Sigmoid colon (tissue), 7 donors: ENCODE measurements around the gene TRPM3. TPM values are rescaled to one million over a fixed set of nuclear protein-coding genes. Genes with fewer than 3 reads are reported as not detected.
A peak's percentile ranks its signal among the peaks of the same experiment; 100 is the strongest.

Experiments
- DNase-seq: peaks from one replicate; pipeline ENCODE4 v3.0.0-alpha.2; 2019
- H3K27ac ChIP-seq, 4 donors: fragments of 200-600 bp; sonication (generic); one replicate each; pipeline ENCODE4 v1.5.1; 2016 to 2019; ENCODE audit warnings: mild to moderate bottlenecking in 1 of 4
- H3K27me3 ChIP-seq, 3 donors: fragments of 200-600 bp; sonication (generic); one replicate each; pipeline ENCODE4 v1.5.1; 2019; ENCODE audit warnings: mild to moderate bottlenecking in 1 of 3
- H3K36me3 ChIP-seq, 4 donors: fragments of 200-600 bp; sonication (generic); one replicate each; pipeline ENCODE4 v1.5.1; 2016 to 2019
- H3K4me1 ChIP-seq, 4 donors: fragments of 200-600 bp; sonication (generic); one replicate each; pipeline ENCODE4 v1.5.1; 2017 to 2019
- H3K4me3 ChIP-seq, 4 donors: fragments of 200-600 bp; sonication (generic); one replicate each; pipeline ENCODE4 v1.5.1; 2017 to 2019; ENCODE audit warnings: mild to moderate bottlenecking in 2 of 4, moderate library complexity in 1 of 4
- H3K9me3 ChIP-seq, 4 donors: fragments of 200-600 bp in 3 of 4; sonication (generic) in 3 of 4; one replicate each; pipeline versions ENCODE4 v1.5.1 to v1.6.1; 2013 to 2019
- EP300 ChIP-seq, 4 donors: sonication (generic); formaldehyde crosslinking; IDR thresholded peaks; one replicate each; pipeline ENCODE4 v1.6.1; 2017; ENCODE audit warnings: antibody characterized with exemption in 4 of 4
- POLR2A ChIP-seq, 2 donors: fragments of 450-650 bp; IDR thresholded peaks; one replicate each; pipeline ENCODE4 v1.6.1; 2016; ENCODE audit warnings: antibody characterized with exemption in 2 of 2, mild to moderate bottlenecking in 2 of 2, moderate library complexity in 2 of 2
- POLR2AphosphoS5 ChIP-seq, 4 donors: sonication (generic); formaldehyde crosslinking; IDR thresholded peaks; one replicate each; pipeline ENCODE4 v1.6.1; 2017; ENCODE audit warnings: antibody characterized with exemption in 4 of 4
- WGBS, 2 donors: extraction: QIAGEN DNeasy Blood & Tissue Kit; methylation state at CpG; one replicate each; pipeline ENCODE4 v1.1.7; 2013; 5-methylcytosine and 5-hydroxymethylcytosine counted together
- intact Hi-C: fragments of 100-400 bp; cut with DNase I; formaldehyde crosslinking; loops from one replicate; pipeline ENCODE4 v1.15.1; 2023
- polyA plus RNA-seq, 3 donors: library from polyadenylated mRNA; stranded (reverse); fragments of 200-250 nt; gene quantifications; one replicate each; pipeline ENCODE4 v1.2.3, GENCODE V29; 2013
- total RNA-seq, 4 donors: library from RNA; depleted of rRNA; stranded (reverse); fragments of >200 nt; gene quantifications; one replicate each; pipeline ENCODE4 v1.1.0, GENCODE V29; 2016
- TF ChIP-seq, protein P1 (sequence below), 4 experiments: fragments of 450-650 bp in 3 of 4; fragments of 200-600 bp in 1 of 4; IDR thresholded peaks; one replicate each; pipeline ENCODE4 v1.5.1; 2016 to 2019; ENCODE audit warnings: antibody characterized with exemption in 4 of 4, mild to moderate bottlenecking in 3 of 4, moderate library complexity in 2 of 4
- donor health status: healthy with polysubstance abuse.
- donor health status: Bipolar disorder and iron deficiency.
- donor health status: healthy.

TRPM3 gene
- total and polyA plus RNA-seq, 7 donors, result 0.07 to 1.8 (median 0.41) TPM; not detected in 2

DNA sequence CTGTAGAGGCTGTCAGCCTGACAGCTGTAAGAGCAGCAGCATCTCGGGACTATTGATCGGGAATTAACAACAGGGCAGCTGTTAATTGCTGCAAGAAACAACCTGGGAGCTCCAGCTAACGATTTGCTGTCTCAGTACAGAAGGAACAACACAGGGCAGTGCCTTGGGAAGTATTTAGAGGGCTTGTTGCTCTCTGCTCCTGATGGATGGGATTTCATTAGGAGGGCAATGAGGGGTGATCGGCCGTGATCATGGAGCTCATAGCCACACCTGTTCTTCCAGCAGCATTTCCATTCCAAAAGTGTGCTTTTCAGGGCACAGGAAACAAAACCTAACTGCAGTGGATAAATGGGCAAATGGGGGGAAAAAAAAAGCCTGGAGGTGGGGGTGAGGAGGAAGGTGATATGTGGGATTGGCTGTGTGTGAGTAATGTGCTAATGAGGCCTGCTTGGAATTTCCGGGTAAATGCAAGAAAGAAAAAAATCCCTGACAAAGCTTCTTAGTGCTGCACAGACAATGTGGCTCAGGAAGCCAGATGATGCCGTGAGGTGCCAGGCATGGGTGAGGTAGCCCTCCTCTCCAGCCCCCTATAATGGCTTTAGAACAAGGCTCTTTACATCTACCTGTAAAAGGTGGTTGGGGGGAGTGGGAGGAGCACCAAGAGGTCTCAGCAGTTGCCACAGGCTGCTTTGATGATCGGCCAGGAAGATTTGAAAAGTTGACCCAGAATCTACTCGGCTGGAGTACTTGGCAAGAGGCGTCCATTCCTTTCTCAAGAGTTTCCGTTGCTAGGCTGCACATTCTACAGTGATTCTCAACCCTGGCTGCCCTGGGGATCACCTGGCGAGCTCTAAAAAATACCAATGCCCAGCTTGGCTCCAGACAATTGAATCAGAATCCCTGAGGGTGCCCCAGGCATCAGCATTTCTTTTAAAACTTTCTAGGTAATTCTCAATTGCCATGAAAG, 567.4 kb downstream of the TRPM3 start:
- TF ChIP-seq POLR2AphosphoS5 (IDR thresholded peaks at IDR 0.05), result peak in 1 of 4 donors; percentile 26
- TF ChIP-seq, protein P1, sequence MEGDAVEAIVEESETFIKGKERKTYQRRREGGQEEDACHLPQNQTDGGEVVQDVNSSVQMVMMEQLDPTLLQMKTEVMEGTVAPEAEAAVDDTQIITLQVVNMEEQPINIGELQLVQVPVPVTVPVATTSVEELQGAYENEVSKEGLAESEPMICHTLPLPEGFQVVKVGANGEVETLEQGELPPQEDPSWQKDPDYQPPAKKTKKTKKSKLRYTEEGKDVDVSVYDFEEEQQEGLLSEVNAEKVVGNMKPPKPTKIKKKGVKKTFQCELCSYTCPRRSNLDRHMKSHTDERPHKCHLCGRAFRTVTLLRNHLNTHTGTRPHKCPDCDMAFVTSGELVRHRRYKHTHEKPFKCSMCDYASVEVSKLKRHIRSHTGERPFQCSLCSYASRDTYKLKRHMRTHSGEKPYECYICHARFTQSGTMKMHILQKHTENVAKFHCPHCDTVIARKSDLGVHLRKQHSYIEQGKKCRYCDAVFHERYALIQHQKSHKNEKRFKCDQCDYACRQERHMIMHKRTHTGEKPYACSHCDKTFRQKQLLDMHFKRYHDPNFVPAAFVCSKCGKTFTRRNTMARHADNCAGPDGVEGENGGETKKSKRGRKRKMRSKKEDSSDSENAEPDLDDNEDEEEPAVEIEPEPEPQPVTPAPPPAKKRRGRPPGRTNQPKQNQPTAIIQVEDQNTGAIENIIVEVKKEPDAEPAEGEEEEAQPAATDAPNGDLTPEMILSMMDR (IDR thresholded peaks at IDR 0.05), result no peak
- TF ChIP-seq POLR2A (IDR thresholded peaks at IDR 0.05), result no peak
- no peak for TF ChIP-seq EP300 (IDR thresholded peaks at IDR 0.05)
- intact Hi-C loops, result no loop called here
- H3K36me3 ChIP-seq, result no peaks in the 10 kb centered on the region
- H3K27me3 ChIP-seq, result no peaks in the 10 kb centered on the region
- DNase-seq, result peak; percentile 74
- H3K9me3 ChIP-seq, result peaks cover 0 to 4% (median 0%) of the 10 kb centered on the region in 4 donors
- H3K4me1 ChIP-seq, result peaks cover 0 to 20% (median 16%) of the 10 kb centered on the region in 4 donors
- no peak overlapping the region for H3K4me3 ChIP-seq
- WGBS, 2 donors, result 76 to 80% methylated on average over 12 of the region's 12 CpGs
- peak overlapping the region in 3 of 4 donors; percentile 38 to 71 (median 67) for H3K27ac ChIP-seq

DNA sequence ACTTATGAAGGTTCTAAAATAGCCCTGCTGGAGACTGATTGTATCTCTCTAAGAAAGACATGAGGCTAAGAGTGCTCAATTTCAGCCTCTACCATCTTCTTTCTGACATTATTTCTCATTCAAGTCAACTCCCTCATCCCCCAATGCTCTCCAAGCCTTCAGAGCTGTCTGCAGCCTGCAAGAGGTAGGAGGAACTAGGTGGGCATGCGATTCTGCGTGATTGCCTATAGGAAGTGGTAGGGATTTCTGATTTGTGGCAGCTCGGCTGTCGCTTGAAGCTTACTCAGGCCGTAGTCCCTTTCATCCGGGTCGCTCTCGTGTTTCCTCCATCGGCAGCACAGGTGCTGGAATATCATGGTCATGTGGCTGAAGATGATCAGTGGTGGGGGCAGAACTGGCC, 568.9 kb downstream of the TRPM3 start:
- peaks cover 0 to 20% (median 16%) of the 10 kb centered on the region in 4 donors for H3K4me1 ChIP-seq
- WGBS, 2 donors, result 93 to 94% methylated on average over 9 of the region's 9 CpGs

DNA sequence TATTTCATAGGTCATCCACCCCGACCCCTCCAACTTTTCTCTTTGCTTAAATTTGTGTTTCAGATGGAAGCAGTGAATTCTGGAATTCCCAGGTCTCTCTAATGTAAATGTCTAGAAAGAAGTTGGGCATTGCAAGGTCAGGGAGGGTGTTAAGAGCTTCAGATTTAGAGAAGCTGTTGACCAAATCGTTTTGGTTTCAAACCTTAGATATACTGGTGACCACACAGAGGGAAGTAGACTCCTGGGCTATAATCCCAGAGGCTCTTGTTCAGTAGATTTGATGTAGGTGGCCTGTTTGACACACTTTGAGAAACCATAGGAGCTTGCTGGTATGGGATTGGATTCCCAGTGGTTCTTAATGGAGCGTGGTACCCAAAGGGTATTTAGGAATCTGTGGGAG, 569.6 kb downstream of the TRPM3 start:
- Histone ChIP-seq H3K4me3 (no peak overlapping the region), H3K27ac (no peak overlapping the region), H3K4me1 (peaks cover 0 to 20% (median 16%) of the 10 kb centered on the region in 4 donors), H3K27me3 (no peaks in the 10 kb centered on the region), H3K36me3 (no peaks in the 10 kb centered on the region), H3K9me3 (peaks cover 0 to 4% (median 0%) of the 10 kb centered on the region in 4 donors)
- DNase-seq, result no peak
- TF ChIP-seq POLR2A (IDR thresholded peaks at IDR 0.05), result no peak
- TF ChIP-seq EP300 (IDR thresholded peaks at IDR 0.05), result no peak
- TF ChIP-seq, protein P1 (IDR thresholded peaks at IDR 0.05), result no peak
- TF ChIP-seq POLR2AphosphoS5 (IDR thresholded peaks at IDR 0.05), result no peak
- intact Hi-C loops, result no loop called here
- 73 to 83% methylated on average over 3 of the region's 3 CpGs for WGBS, 2 donors

More for the DNA sequence above, 568.9 kb downstream of the TRPM3 start:
- peaks cover 0 to 4% (median 0%) of the 10 kb centered on the region in 4 donors for H3K9me3 ChIP-seq
- TF ChIP-seq POLR2A (IDR thresholded peaks at IDR 0.05) (no peak), EP300 (IDR thresholded peaks at IDR 0.05) (no peak), POLR2AphosphoS5 (IDR thresholded peaks at IDR 0.05) (no peak)
- TF ChIP-seq, protein P1 (IDR thresholded peaks at IDR 0.05), result no peak
- intact Hi-C loops, result no loop called here
- H3K27ac ChIP-seq, result no peak overlapping the region
- H3K4me3 ChIP-seq, result no peak overlapping the region
- DNase-seq, result no peak
- no peaks in the 10 kb centered on the region for H3K36me3 ChIP-seq
- no peaks in the 10 kb centered on the region for H3K27me3 ChIP-seq

DNA sequence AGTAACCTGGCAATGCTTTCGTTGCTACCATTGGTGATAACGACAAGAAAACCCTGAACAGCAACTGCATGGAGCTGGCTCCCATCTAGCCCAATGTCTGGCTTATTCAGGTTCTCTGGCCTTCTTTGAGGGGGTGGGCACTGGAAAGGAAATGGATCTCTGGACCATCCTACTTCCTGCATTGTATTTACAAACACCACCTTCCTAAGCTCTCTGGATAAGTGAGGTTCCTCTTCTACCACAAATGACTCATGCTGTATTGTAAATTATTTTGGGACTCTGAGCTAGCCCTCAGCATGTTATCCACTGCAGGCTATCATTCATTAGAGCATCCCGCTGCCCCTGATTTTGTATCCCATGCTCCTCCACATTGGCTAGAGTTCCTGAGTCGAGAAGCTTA, 570.0 kb downstream of the TRPM3 start:
- Histone ChIP-seq H3K9me3 (peaks cover 0 to 4% (median 0%) of the 10 kb centered on the region in 4 donors), H3K4me3 (no peak overlapping the region), H3K27ac (no peak overlapping the region), H3K4me1 (peaks cover 0 to 22% (median 17%) of the 10 kb centered on the region in 4 donors), H3K36me3 (no peaks in the 10 kb centered on the region), H3K27me3 (no peaks in the 10 kb centered on the region)
- TF ChIP-seq EP300 (IDR thresholded peaks at IDR 0.05) (no peak), POLR2A (IDR thresholded peaks at IDR 0.05) (no peak), POLR2AphosphoS5 (IDR thresholded peaks at IDR 0.05) (no peak)
- TF ChIP-seq, protein P1 (IDR thresholded peaks at IDR 0.05), result no peak
- intact Hi-C loops, result no loop called here
- WGBS, 2 donors, result 91 to 93% methylated on average over 4 of the region's 4 CpGs
- no peak for DNase-seq
